AG04450 (cell line): ENCODE data around the gene LMF1. TPM values are rescaled to one million over a fixed set of nuclear protein-coding genes. Genes with fewer than 3 reads are reported as not detected.
A peak's percentile ranks its signal among the peaks of the same experiment; 100 is the strongest.

Source experiments
- CTCF ChIA-PET: fragments of 300-600, 350-600 bp; formaldehyde crosslinking; extraction: SDS; loops from one replicate; lab custom pipeline; 2022; ENCODE audit warnings: antibody characterized with exemption, inconsistent platforms; lab: Charles Lee
- POLR2A ChIA-PET: fragments of 350-600 bp; formaldehyde crosslinking; extraction: SDS; loops from one replicate; lab custom pipeline; 2021; ENCODE audit warnings: antibody characterized with exemption, inconsistent platforms; lab: Yijun Ruan, JAX
- DNase-seq: peaks from one replicate; pipeline ENCODE4 v3.0.0-alpha.2; 2011; ENCODE audit warnings: low read depth, low spot score
- H3K27ac ChIP-seq: one replicate; pipeline ENCODE4 v1.5.1; 2012; ENCODE audit warnings: low read depth, low read length, control low read depth
- H3K27me3 ChIP-seq: one replicate; pipeline ENCODE4 v1.6.0; 2012; ENCODE audit warnings: low read length; ENCODE audit not compliant: control insufficient read depth, insufficient read depth
- H3K4me3 ChIP-seq: 2 replicates; pipeline ENCODE4 v1.5.1; 2011; ENCODE audit warnings: mild to moderate bottlenecking, low read depth, low read length, control low read depth
- H3K9me3 ChIP-seq: 2 replicates; pipeline ENCODE4 v1.5.1; 2012; ENCODE audit warnings: low read length; ENCODE audit not compliant: control insufficient read depth, insufficient read depth
- CTCF ChIP-seq: IDR thresholded peaks from 2 replicates; pipeline ENCODE4 v1.5.1; 2011; ENCODE audit warnings: low read depth, low read length, control low read depth, inconsistent platforms
- polyA plus RNA-seq: library from polyadenylated mRNA; depleted of rRNA; stranded (reverse); fragments of >200 nt; gene quantifications from 2 replicates; pipeline ENCODE4 v1.2.3, GENCODE V29; 2011

Gene LMF1
- polyA plus RNA-seq, 1 experiment: 11.8 TPM

GRCh38 chr16:973366-973765 lies 2.6 kb upstream of the LMF1 start:
- ChIA-PET CTCF (no interaction called here), POLR2A (no interaction called here)
- Histone ChIP-seq H3K4me3 (no peak overlapping the region), H3K27ac (no peak overlapping the region), H3K9me3 (peaks cover 9% of the 10 kb centered on the region), H3K27me3 (peaks cover 37% of the 10 kb centered on the region)
- no peak for TF ChIP-seq CTCF
- no peak for DNase-seq

- no peak for TF ChIP-seq CTCF
- H3K27me3 ChIP-seq: peaks cover 34% of the 10 kb centered on the region
- H3K9me3 ChIP-seq: peaks cover 15% of the 10 kb centered on the region
- no peak overlapping the region for H3K4me3 ChIP-seq
- no peak for DNase-seq
- CTCF ChIA-PET: no interaction called here
- POLR2A ChIA-PET: no interaction called here
- no peak overlapping the region for H3K27ac ChIP-seq
Measured at GRCh38 chr16:972316-973002, 1.7 kb upstream of the LMF1 start.

- CTCF ChIA-PET: no interaction called here
- no peak overlapping the region for H3K4me3 ChIP-seq
- POLR2A ChIA-PET: no interaction called here
- peaks cover 20% of the 10 kb centered on the region for H3K9me3 ChIP-seq
- no peak overlapping the region for H3K27ac ChIP-seq
- peaks cover 34% of the 10 kb centered on the region for H3K27me3 ChIP-seq
- DNase-seq: no peak
- no peak for TF ChIP-seq CTCF
Measured at GRCh38 chr16:971981-972315, 1.2 kb upstream of the LMF1 start.

- H3K4me3 ChIP-seq: no peak overlapping the region
- peaks cover 23% of the 10 kb centered on the region for H3K9me3 ChIP-seq
- DNase-seq: no peak
- CTCF ChIA-PET: no interaction called here
- H3K27me3 ChIP-seq: peaks cover 31% of the 10 kb centered on the region
- H3K27ac ChIP-seq: no peak overlapping the region
- no peak for TF ChIP-seq CTCF
- POLR2A ChIA-PET: no interaction called here
Measured at GRCh38 chr16:971582-971905, 760 bp upstream of the LMF1 start.

GRCh38 chr16:970386-970765 lies 408 bp downstream of the LMF1 start:
- CTCF ChIA-PET: no interaction called here
- no peak for DNase-seq
- Histone ChIP-seq H3K9me3 (peaks cover 35% of the 10 kb centered on the region), H3K27me3 (peaks cover 21% of the 10 kb centered on the region), H3K4me3 (peak overlapping the region; percentile 80), H3K27ac (peak overlapping the region; percentile 47)
- POLR2A ChIA-PET: interaction anchor here (1.0 kb wide), 1 partner anchor 182 kb away, joined by 3 read pairs; the partner anchor contains the start of genes CHTF18 and RPUSD1
- TF ChIP-seq CTCF: no peak
